ENCODE results near the gene CHST4.

The CHST4 gene

GRCh38 chr16:71520550-71520949, 5.7 kb upstream of the CHST4 start:
- Histone ChIP-seq H3K27me3 (ENCODE audit: control insufficient read depth in 1 of 2, insufficient read depth in 2 of 2, low read length in 2 of 2) (peaks cover 0 to 2% of the 10 kb centered on the region in 2 donors), H3K4me3 (ENCODE audit: low read length in 2 of 2) (no peak overlapping the region), H3K9me3 (ENCODE audit: control insufficient read depth in 2 of 2, low read length in 2 of 2) (no peaks in the 10 kb centered on the region), H3K9ac (ENCODE audit: low read length in 2 of 2) (no peak overlapping the region), H3K27ac (ENCODE audit: low read length) (no peak overlapping the region), H3K36me3 (ENCODE audit: control insufficient read depth in 2 of 2, insufficient read depth in 2 of 2, low read length in 2 of 2) (no peaks in the 10 kb centered on the region), H3K4me1 (ENCODE audit: control insufficient read depth, insufficient read depth, low read length) (no peaks in the 10 kb centered on the region)

DNA sequence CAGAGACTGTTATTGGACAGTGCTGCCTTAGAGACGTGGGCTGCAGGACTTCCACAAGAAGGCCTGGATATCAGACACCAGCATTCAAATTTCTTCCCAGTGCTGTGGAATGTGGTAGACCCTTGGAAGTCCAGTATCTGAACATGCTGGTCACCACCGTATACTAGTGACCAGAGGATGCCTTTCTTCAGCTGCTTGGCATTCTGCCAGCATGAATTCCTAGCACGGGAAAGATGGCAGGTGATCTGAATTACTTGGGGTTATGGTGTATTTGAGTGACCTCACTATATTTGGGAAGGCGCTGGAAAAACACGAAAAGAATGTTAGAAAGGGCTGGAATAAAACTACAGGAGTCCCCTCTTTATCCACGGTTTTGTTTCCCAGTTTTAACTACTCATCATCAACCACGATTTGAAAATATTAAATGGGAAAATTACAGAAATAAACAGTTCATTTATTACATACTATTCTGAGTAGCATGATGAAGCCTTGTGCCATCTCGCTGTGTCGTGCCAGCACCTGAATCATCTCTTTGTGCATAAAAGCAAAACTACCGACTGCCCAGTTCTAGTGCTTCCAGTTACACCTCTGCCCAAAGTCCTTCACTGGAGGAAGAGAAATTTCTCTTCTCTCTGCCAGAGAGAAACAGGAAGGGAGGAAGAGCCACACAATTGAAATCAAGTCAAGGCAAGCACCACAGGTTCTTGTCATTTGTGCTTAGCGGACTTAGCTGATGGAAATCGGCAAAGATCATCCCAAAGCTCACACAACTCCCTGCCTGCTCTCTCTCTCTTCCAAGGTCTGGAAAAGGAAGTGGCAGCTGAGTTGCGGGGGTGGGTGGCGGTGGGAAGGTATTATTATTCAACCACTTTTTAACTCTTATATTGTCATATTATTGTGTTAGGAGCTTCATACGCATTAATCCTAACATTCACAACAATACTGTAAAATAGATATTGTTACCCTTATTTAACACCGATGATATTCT, 1.4 kb upstream of the CHST4 start:
- Histone ChIP-seq H3K4me1 (ENCODE audit: control insufficient read depth, insufficient read depth, low read length) (peaks cover 2% of the 10 kb centered on the region), H3K9me3 (ENCODE audit: control insufficient read depth in 2 of 2, low read length in 2 of 2) (no peaks in the 10 kb centered on the region), H3K27ac (ENCODE audit: low read length) (no peak overlapping the region), H3K4me3 (ENCODE audit: low read length in 2 of 2) (no peak overlapping the region), H3K27me3 (ENCODE audit: control insufficient read depth in 1 of 2, insufficient read depth in 2 of 2, low read length in 2 of 2) (peaks cover 0 to 5% of the 10 kb centered on the region in 2 donors), H3K9ac (ENCODE audit: low read length in 2 of 2) (no peak overlapping the region), H3K36me3 (ENCODE audit: control insufficient read depth in 2 of 2, insufficient read depth in 2 of 2, low read length in 2 of 2) (no peaks in the 10 kb centered on the region)

GRCh38 chr16:71528257-71528656, 2.0 kb downstream of the CHST4 start:
- no peak overlapping the region for H3K9ac ChIP-seq (ENCODE audit: low read length in 2 of 2)
- no peaks in the 10 kb centered on the region for H3K9me3 ChIP-seq (ENCODE audit: control insufficient read depth in 2 of 2, low read length in 2 of 2)
- H3K4me3 ChIP-seq (ENCODE audit: low read length in 2 of 2): no peak overlapping the region
- H3K36me3 ChIP-seq (ENCODE audit: control insufficient read depth in 2 of 2, insufficient read depth in 2 of 2, low read length in 2 of 2): no peaks in the 10 kb centered on the region
- peaks cover 0 to 5% of the 10 kb centered on the region in 2 donors for H3K27me3 ChIP-seq (ENCODE audit: control insufficient read depth in 1 of 2, insufficient read depth in 2 of 2, low read length in 2 of 2)
- peaks cover 2% of the 10 kb centered on the region for H3K4me1 ChIP-seq (ENCODE audit: control insufficient read depth, insufficient read depth, low read length)
- H3K27ac ChIP-seq (ENCODE audit: low read length): no peak overlapping the region

- Histone ChIP-seq H3K9me3 (ENCODE audit: control insufficient read depth in 2 of 2, low read length in 2 of 2) (no peaks in the 10 kb centered on the region), H3K9ac (ENCODE audit: low read length in 2 of 2) (no peak overlapping the region), H3K36me3 (ENCODE audit: control insufficient read depth in 2 of 2, insufficient read depth in 2 of 2, low read length in 2 of 2) (no peaks in the 10 kb centered on the region), H3K4me3 (ENCODE audit: low read length in 2 of 2) (no peak overlapping the region), H3K27ac (ENCODE audit: low read length) (no peak overlapping the region), H3K27me3 (ENCODE audit: control insufficient read depth in 1 of 2, insufficient read depth in 2 of 2, low read length in 2 of 2) (peaks cover 0 to 5% of the 10 kb centered on the region in 2 donors), H3K4me1 (ENCODE audit: control insufficient read depth, insufficient read depth, low read length) (peaks cover 2% of the 10 kb centered on the region)
These were observed 2.6 kb downstream of the CHST4 start for GRCh38 chr16:71528863-71529262.

DNA sequence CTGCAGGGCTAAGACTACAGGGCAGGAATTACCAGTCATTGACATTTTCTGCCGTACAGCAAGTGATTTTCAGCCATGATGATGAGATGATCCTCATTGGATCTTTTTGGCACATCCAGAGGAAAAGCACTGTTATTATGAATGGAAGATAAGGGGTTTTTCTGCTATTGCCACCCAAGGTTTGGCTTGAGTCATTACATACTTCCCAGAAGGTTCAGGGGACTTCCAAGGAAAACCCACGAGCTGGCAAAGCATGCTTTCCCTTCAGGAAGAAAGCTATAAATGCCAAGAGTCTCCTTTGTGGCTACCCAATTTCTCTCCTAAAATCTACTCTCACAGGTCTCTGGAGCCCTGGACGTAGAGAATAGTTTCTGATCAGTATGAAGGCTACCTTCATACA, 6.1 kb downstream of the CHST4 start:
- Histone ChIP-seq H3K4me3 (ENCODE audit: low read length in 2 of 2) (no peak overlapping the region), H3K9ac (ENCODE audit: low read length in 2 of 2) (no peak overlapping the region), H3K36me3 (ENCODE audit: control insufficient read depth in 2 of 2, insufficient read depth in 2 of 2, low read length in 2 of 2) (no peaks in the 10 kb centered on the region), H3K27ac (ENCODE audit: low read length) (no peak overlapping the region), H3K9me3 (ENCODE audit: control insufficient read depth in 2 of 2, low read length in 2 of 2) (no peaks in the 10 kb centered on the region), H3K4me1 (ENCODE audit: control insufficient read depth, insufficient read depth, low read length) (no peaks in the 10 kb centered on the region), H3K27me3 (ENCODE audit: control insufficient read depth in 1 of 2, insufficient read depth in 2 of 2, low read length in 2 of 2) (peaks cover 0 to 2% of the 10 kb centered on the region in 2 donors)

DNA sequence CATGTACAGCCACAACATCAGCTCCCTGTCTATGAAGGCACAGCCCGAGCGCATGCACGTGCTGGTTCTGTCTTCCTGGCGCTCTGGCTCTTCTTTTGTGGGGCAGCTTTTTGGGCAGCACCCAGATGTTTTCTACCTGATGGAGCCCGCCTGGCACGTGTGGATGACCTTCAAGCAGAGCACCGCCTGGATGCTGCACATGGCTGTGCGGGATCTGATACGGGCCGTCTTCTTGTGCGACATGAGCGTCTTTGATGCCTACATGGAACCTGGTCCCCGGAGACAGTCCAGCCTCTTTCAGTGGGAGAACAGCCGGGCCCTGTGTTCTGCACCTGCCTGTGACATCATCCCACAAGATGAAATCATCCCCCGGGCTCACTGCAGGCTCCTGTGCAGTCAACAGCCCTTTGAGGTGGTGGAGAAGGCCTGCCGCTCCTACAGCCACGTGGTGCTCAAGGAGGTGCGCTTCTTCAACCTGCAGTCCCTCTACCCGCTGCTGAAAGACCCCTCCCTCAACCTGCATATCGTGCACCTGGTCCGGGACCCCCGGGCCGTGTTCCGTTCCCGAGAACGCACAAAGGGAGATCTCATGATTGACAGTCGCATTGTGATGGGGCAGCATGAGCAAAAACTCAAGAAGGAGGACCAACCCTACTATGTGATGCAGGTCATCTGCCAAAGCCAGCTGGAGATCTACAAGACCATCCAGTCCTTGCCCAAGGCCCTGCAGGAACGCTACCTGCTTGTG, 10.7 kb downstream of the CHST4 start:
- Histone ChIP-seq H3K27me3 (ENCODE audit: control insufficient read depth in 1 of 2, insufficient read depth in 2 of 2, low read length in 2 of 2) (peaks cover 0 to 2% of the 10 kb centered on the region in 2 donors), H3K27ac (ENCODE audit: low read length) (no peak overlapping the region), H3K36me3 (ENCODE audit: control insufficient read depth in 2 of 2, insufficient read depth in 2 of 2, low read length in 2 of 2) (no peaks in the 10 kb centered on the region), H3K4me3 (ENCODE audit: low read length in 2 of 2) (no peak overlapping the region), H3K9ac (ENCODE audit: low read length in 2 of 2) (no peak overlapping the region), H3K4me1 (ENCODE audit: control insufficient read depth, insufficient read depth, low read length) (no peaks in the 10 kb centered on the region), H3K9me3 (ENCODE audit: control insufficient read depth in 2 of 2, low read length in 2 of 2) (no peaks in the 10 kb centered on the region)

GRCh38 chr16:71537643-71538042, 11.4 kb downstream of the CHST4 start:
- H3K36me3 ChIP-seq (ENCODE audit: control insufficient read depth in 2 of 2, insufficient read depth in 2 of 2, low read length in 2 of 2): no peaks in the 10 kb centered on the region
- no peak overlapping the region for H3K27ac ChIP-seq (ENCODE audit: low read length)
- no peaks in the 10 kb centered on the region for H3K9me3 ChIP-seq (ENCODE audit: control insufficient read depth in 2 of 2, low read length in 2 of 2)
- no peak overlapping the region for H3K4me3 ChIP-seq (ENCODE audit: low read length in 2 of 2)
- H3K27me3 ChIP-seq (ENCODE audit: control insufficient read depth in 1 of 2, insufficient read depth in 2 of 2, low read length in 2 of 2): peaks cover 0 to 2% of the 10 kb centered on the region in 2 donors
- no peak overlapping the region for H3K9ac ChIP-seq (ENCODE audit: low read length in 2 of 2)
- H3K4me1 ChIP-seq (ENCODE audit: control insufficient read depth, insufficient read depth, low read length): no peaks in the 10 kb centered on the region

DNA sequence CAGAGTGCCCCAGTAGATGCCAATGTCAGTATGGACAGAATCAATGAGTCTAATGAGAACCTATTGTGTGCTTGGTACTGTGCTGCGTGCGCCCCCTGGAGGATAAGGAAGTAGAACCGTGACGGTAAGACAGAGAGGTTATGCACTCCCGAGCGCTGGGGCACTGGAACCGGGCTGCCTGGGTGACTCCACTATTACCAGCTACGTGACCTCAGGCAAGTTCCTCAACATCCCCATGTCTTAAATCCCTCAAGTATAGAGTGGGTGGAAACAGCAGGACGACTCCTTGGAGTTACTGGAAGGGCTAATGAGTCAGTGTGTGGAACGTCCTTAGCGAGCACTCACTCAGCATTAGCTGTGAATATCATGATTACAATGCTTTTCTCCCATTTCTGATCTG, 16.2 kb downstream of the CHST4 start:
- Histone ChIP-seq H3K4me1 (ENCODE audit: control insufficient read depth, insufficient read depth, low read length) (no peaks in the 10 kb centered on the region), H3K27me3 (ENCODE audit: control insufficient read depth in 1 of 2, insufficient read depth in 2 of 2, low read length in 2 of 2) (peaks cover 0 to 2% of the 10 kb centered on the region in 2 donors), H3K9ac (ENCODE audit: low read length in 2 of 2) (no peak overlapping the region), H3K36me3 (ENCODE audit: control insufficient read depth in 2 of 2, insufficient read depth in 2 of 2, low read length in 2 of 2) (no peaks in the 10 kb centered on the region), H3K9me3 (ENCODE audit: control insufficient read depth in 2 of 2, low read length in 2 of 2) (no peaks in the 10 kb centered on the region), H3K27ac (ENCODE audit: low read length) (no peak overlapping the region), H3K4me3 (ENCODE audit: low read length in 2 of 2) (no peak overlapping the region)

DNA sequence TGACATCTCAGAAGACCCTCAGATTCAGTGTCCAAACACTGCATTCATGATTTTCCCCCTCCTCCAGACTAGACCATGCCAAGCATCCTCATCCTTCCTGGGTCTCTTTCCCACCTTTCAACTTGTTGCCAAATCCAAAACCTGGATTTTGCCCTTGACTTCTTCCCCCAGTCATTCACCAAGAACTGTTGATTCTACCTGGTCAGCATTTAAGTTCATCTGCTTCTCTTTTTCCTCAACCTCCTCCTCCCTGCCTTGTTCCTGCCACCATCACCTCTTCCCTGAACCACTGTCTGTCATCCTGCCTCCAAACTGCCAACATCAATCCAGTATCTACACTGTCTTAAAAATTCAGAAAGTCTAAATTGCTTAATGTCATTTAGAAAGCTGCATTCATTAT, 20.9 kb downstream of the CHST4 start:
- Histone ChIP-seq H3K4me3 (ENCODE audit: low read length in 2 of 2) (no peak overlapping the region), H3K4me1 (ENCODE audit: control insufficient read depth, insufficient read depth, low read length) (no peaks in the 10 kb centered on the region), H3K27me3 (ENCODE audit: control insufficient read depth in 1 of 2, insufficient read depth in 2 of 2, low read length in 2 of 2) (no peaks in the 10 kb centered on the region), H3K27ac (ENCODE audit: low read length) (no peak overlapping the region), H3K36me3 (ENCODE audit: control insufficient read depth in 2 of 2, insufficient read depth in 2 of 2, low read length in 2 of 2) (no peaks in the 10 kb centered on the region), H3K9me3 (ENCODE audit: control insufficient read depth in 2 of 2, low read length in 2 of 2) (no peaks in the 10 kb centered on the region), H3K9ac (ENCODE audit: low read length in 2 of 2) (no peak overlapping the region)

GRCh38 chr16:71552698-71553503, 26.7 kb downstream of the CHST4 start:
- Histone ChIP-seq H3K27me3 (ENCODE audit: control insufficient read depth in 1 of 2, insufficient read depth in 2 of 2, low read length in 2 of 2) (no peaks in the 10 kb centered on the region), H3K9me3 (ENCODE audit: control insufficient read depth in 2 of 2, low read length in 2 of 2) (no peaks in the 10 kb centered on the region), H3K36me3 (ENCODE audit: control insufficient read depth in 2 of 2, insufficient read depth in 2 of 2, low read length in 2 of 2) (no peaks in the 10 kb centered on the region), H3K27ac (ENCODE audit: low read length) (no peak overlapping the region), H3K4me3 (ENCODE audit: low read length in 2 of 2) (no peak overlapping the region), H3K4me1 (ENCODE audit: control insufficient read depth, insufficient read depth, low read length) (no peaks in the 10 kb centered on the region), H3K9ac (ENCODE audit: low read length in 2 of 2) (no peak overlapping the region)

All from stomach smooth muscle (tissue), 2 donors.